PFSK-1 (cell line): Measurements from ENCODE around the gene ANKRD33B.

ENCODE experiments used
- FOXP2 ChIP-seq: optimal IDR thresholded peaks from 2 replicates; pipeline ENCODE3; 2011; ENCODE audit warnings: borderline replicate concordance, control low read depth, inconsistent platforms; ENCODE audit not compliant: insufficient read depth; ENCODE audit errors: extremely low read length, extremely low read depth
- POLR2AphosphoS5 ChIP-seq: IDR thresholded peaks from 2 replicates; pipeline ENCODE4 v1.6.1; 2012; ENCODE audit warnings: low read depth, mild to moderate bottlenecking, control low read depth, low read length, moderate library complexity
- REST ChIP-seq, 2 experiments: IDR thresholded peaks; 2 replicates each; pipeline versions ENCODE4 v1.6.1 to v1.8.0; 2011 to 2012; ENCODE audit warnings: low read depth in 2 of 2, low read length in 2 of 2, control low read depth in 1 of 2, inconsistent platforms in 1 of 2, mild to moderate bottlenecking in 1 of 2, moderate library complexity in 1 of 2; ENCODE audit not compliant: insufficient read depth in 1 of 2
- SIN3A ChIP-seq: IDR thresholded peaks from 2 replicates; pipeline ENCODE4 v1.6.1; 2012; ENCODE audit warnings: mild to moderate bottlenecking, low read length, moderate library complexity, borderline replicate concordance; ENCODE audit not compliant: insufficient read depth
- TAF1 ChIP-seq: IDR thresholded peaks from 2 replicates; pipeline ENCODE4 v1.6.1; 2012; ENCODE audit warnings: low read length, control low read depth, borderline replicate concordance; ENCODE audit not compliant: insufficient read depth

The ANKRD33B gene

DNA sequence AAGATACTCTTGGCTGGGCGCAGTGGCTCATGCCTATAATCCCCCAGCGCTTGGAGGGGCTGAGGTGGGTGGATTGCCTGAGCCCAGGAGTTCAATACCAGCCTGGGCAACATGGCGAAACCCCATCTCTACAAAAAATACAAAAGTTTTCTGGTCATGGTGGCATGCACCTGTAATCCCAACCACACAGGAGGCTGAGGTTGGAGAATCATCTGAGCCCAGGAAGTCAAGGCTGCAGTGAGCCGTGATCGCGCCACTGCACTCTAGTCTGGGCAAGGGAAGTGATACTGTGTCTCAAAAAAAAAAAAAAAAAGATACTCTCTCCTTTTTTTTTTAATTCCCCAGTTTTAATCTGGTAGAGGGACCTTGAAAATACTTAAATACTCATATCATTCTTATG, 15.0 kb downstream of the ANKRD33B start:
- TF ChIP-seq FOXP2 (no peak), SIN3A (no peak), REST (IDR thresholded peaks at IDR 0.05; ENCODE audit: insufficient read depth in 1 of 2, low read depth in 2 of 2, low read length in 2 of 2) (no peak), POLR2AphosphoS5 (no peak), TAF1 (no peak)

DNA sequence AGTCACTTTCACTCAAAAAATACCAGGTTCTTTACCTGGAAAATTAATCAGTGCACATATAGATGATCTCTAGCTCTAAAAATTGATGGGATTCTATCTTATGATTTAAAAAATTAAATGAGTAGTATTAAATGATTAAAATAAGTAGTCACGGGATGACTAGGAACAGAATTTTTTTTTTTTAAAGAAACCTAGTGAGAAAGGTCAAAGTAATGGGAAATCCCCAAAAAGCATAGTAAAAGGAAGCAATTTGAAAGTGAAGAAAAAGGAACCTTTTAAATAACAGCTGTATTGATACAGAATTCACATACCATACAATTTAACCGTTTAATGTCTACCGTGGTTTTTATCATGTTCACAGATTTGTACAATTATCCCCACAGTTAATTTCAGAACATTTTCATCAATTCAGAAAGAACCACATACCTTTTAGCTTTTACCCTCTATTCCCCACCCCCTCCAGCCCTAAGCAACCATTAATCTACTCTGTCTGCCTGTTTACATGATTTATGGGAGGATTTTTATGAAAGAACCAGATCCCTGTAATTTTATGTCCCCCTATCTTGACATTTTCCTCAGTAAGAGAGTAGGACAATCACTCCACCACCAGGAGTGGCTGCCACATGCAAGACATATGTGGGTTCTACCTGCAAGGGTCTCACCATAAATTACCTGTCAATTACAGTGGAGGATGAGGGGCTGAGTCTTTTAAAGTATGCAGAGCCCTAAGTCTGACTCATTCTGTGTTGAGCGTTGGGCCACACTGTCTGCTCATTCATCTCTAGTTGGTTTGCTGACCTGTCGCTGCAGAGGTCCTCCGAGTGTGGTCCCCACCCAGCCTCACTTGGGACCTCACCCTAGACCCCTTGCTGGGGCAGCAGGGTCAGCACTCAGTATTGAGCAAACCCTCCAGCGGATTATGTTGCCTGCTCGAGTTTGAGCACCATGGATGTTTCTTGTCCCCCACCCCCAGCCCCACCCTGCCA, 16.0 kb downstream of the ANKRD33B start:
- TF ChIP-seq FOXP2 (no peak), SIN3A (no peak), POLR2AphosphoS5 (no peak), REST (IDR thresholded peaks at IDR 0.05; ENCODE audit: insufficient read depth in 1 of 2, low read depth in 2 of 2, low read length in 2 of 2) (no peak), TAF1 (no peak)

- no peak for TF ChIP-seq POLR2AphosphoS5
- TF ChIP-seq REST (IDR thresholded peaks at IDR 0.05; ENCODE audit: insufficient read depth in 1 of 2, low read depth in 2 of 2, low read length in 2 of 2), result no peak
- TF ChIP-seq TAF1, result no peak
- no peak for TF ChIP-seq FOXP2
- TF ChIP-seq SIN3A, result no peak
Measured at GRCh38 chr5:10580531-10581423, 16.9 kb downstream of the ANKRD33B start.

GRCh38 chr5:10581424-10581748, 17.5 kb downstream of the ANKRD33B start:
- no peak for TF ChIP-seq FOXP2
- no peak for TF ChIP-seq REST (IDR thresholded peaks at IDR 0.05; ENCODE audit: insufficient read depth in 1 of 2, low read depth in 2 of 2, low read length in 2 of 2)
